Measurements from ENCODE around the gene TNS1.

Gene TNS1

GRCh38 chr2:217964275-217965161 lies 38.3 kb downstream of the TNS1 start:
- in situ Hi-C loops (cut with MboI; ENCODE audit: low sequenced_read_pairs): no loop called here

GRCh38 chr2:217960351-217960750 lies 42.4 kb downstream of the TNS1 start:
- in situ Hi-C loops (cut with MboI; ENCODE audit: low sequenced_read_pairs): no loop called here

DNA sequence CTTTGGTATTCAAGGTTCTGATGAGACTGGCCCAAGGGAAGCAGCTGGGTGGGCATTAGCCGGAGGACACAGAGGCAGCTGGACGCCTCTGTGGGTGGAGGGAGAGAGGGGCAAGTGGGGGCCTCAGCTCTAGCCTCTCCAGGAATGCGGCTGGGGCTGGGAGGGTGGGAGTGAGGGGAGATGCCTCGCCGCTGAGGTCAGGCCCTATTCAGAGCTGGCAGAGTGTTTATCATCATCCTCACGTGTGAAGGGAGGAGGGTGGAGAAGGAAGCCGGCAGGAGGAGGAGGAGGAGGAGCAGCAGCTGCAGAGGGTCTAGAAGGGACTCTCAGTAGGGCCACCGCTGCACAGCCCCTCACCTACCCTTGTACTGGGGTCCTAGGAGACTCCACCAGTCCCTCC lies 43.1 kb downstream of the TNS1 start:
- in situ Hi-C loops (cut with MboI; ENCODE audit: low sequenced_read_pairs): no loop called here

DNA sequence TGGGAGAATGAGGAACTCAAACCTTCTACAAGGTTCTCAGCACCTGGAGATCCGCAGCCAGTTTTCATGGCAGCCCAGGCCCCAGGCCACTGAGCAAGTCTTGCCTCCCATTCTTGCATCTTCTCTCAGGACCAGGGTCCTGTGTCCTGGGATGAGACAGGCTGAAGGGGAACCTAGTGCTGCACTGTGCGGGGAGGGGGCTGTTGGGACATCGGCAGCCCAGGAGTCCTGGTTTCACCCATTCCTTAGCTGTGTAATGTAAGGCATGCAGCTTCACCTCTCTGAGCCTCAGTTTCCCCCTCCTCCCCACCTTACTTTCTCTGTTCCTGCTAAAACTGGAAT lies 43.9 kb downstream of the TNS1 start:
- in situ Hi-C loops (cut with MboI; ENCODE audit: low sequenced_read_pairs): no loop called here

- in situ Hi-C loops (cut with MboI; ENCODE audit: low sequenced_read_pairs): no loop called here
Measured at GRCh38 chr2:217958206-217958883, 44.5 kb downstream of the TNS1 start.

DNA sequence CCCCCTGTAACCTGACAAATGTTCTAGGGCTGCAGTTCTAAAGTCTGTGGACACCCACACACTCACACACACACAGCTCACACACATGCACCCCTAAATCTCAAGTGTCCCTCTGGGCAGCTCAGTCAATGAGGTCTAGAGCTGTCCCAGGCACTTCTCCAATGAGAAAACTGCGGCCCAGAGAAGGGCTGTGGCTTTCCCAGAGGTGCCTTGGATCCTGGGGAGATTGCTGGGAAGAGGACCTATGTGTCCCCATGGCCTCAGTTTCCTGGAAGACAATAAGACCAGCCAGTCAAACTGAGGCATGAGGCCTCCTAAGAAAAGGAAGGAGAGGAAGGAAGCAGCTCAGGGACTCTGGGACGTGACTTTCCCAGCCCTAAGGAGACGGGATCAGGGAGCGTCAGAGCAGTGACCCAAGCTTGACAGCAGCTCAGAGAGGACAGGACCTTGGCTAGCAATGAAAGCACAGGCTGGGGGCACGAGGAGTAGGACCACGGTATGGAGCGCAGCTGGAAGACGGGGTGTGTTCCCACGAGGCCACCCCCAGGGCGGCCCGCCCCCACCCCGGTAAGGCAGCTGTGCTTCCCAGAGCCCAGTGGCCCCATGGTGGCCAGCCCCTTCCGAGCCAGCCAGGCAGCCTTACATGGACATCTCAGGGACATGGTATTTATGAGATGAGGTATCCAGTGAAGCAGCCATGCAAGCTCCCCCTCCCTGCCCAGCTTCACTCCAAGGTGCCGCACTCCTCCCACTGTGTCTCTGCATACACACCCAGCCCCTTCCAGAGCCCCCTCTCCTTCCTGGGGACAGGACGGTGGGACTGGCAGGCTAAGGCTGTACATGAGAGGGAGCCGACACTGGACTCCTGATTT lies 46.0 kb downstream of the TNS1 start:
- in situ Hi-C loops (cut with MboI; ENCODE audit: low sequenced_read_pairs): no loop called here

DNA sequence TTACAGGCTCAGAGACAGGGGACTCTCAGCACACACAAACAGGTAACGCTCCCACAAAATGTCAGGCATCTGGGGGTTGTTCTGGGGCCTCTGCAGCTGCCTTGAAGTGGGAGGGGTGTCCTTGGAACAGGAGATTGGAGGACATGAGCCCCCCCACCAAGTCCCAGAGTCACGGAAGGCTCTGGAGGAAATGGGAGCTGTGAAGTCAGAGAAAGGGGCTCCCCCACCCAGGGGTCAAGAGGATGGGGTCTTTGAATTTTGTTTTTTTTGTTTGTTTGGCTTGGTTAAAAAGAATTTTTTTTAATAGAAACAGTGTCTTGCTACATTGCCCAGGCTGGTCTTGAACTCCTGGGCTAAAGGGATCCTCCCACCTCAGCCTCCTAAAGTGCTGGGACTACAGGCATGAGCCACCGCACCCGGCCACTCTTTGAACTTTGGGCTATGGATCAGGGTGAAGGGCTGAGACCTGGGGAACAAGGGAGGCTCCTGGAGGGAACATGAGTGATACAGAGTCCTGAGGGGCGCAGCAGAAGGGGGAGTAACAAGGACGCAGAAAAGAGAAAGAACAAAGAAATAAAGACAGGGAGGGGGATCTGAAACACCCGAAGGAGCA lies 46.8 kb downstream of the TNS1 start:
- in situ Hi-C loops (cut with MboI; ENCODE audit: low sequenced_read_pairs): no loop called here

GRCh38 chr2:217954971-217955740 lies 47.6 kb downstream of the TNS1 start:
- in situ Hi-C loops (cut with MboI; ENCODE audit: low sequenced_read_pairs): no loop called here

DNA sequence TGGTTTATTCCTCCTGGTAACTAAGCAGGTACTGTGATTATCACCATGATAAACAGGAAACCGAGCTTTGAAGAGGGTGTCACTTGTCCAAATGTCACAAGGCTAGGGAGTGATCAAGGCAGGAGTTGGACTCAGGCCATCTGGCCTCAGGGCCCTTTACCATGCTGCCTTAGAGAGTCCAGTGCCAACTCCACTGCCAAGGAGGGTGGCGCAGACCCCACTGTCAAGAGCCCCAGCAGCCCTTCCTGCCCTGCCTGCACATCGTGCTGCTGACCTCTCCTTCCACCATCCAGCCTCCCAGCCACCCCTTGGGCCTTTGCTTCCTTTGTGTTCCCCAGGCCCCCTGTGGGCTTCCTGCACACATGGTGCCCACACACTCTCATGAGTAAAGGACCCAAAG lies 48.3 kb downstream of the TNS1 start:
- in situ Hi-C loops (cut with MboI; ENCODE audit: low sequenced_read_pairs): no loop called here

- in situ Hi-C loops (cut with MboI; ENCODE audit: low sequenced_read_pairs): no loop called here
Measured at GRCh38 chr2:217954051-217954450, 48.7 kb downstream of the TNS1 start.

DNA sequence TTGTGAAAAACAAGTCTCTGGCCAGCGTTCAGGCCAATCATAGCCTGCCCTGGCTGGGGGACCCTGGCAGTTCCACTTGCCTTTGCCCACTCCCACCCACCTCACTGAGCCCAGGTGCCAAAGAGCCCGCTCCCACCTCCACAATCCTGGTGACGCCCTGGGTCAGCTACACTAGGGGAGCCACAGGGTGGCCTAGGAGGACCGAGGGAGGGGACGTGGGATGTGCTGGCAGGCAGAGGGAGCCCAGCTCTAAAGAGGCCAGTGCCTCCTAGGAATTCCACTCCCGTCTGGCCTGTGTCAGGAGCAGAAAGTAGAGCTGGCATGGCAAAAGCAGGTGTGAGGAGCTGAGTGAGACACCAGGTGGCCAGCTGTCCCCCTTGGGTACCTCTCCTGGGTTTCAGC lies 49.3 kb downstream of the TNS1 start:
- in situ Hi-C loops (cut with MboI; ENCODE audit: low sequenced_read_pairs): no loop called here

- in situ Hi-C loops (cut with MboI; ENCODE audit: low sequenced_read_pairs): no loop called here
Measured at GRCh38 chr2:217953011-217953481, 49.7 kb downstream of the TNS1 start.

- in situ Hi-C loops (cut with MboI; ENCODE audit: low sequenced_read_pairs): no loop called here
Measured at GRCh38 chr2:217952409-217952808, 50.4 kb downstream of the TNS1 start.

DNA sequence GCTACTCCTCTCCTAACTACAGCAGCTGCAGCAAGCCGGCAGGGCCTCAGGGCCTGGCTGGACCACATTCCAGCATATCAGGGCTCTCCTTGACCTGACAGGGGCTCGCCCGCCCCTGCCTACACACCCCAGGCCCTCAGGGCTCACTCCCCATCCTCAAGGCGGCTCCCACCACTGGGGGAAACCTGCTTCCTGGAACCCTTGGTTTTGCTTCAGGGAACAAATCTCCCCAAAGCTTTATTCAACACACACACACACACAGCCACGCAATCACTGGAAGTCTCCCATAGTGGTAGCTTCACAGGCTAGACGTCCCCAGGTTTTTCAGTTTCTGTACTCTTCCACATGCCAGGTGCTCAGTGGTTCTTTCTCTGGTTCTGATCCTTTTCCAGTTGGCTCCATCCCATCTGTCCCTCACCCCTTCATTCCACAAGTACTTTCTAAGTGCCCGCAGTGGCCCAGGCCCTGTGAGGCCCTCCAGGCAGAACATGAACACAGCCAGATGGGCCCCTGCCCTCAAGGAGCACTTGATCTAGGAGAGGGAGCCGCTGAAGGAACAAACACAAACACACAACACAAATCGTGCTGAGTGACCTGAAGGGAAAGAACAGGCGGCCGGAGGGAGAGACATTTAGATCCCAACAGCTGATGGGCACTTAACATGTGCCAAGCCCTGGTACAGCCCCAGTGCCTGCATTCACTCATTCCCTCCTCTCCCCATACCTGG lies 51.1 kb downstream of the TNS1 start:
- in situ Hi-C loops (cut with MboI; ENCODE audit: low sequenced_read_pairs): no loop called here

GRCh38 chr2:217951091-217951490 lies 51.7 kb downstream of the TNS1 start:
- in situ Hi-C loops (cut with MboI; ENCODE audit: low sequenced_read_pairs): no loop called here

DNA sequence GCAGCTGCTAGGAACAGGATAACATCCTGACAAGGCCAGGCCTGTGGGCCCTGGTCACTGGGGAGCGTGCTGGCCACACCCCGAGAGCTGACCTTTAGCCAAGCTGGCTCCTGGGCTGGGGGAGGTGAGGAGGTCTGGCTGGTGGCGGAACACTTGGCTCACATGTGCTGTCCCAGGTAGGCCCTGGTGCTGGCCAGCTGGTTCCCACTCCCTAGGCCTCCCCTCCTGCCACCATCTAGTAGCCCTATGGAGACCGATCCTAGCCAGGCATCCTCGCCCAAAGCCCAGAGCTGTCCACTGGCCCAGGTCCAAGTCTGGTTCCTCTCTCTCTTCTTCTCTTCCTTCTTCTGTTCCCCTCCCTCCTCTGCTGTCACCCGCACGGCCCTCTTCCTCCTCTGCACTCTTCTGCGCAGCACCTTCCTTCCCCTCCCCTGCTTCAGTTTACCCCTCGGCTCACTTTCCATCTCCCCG lies 52.4 kb downstream of the TNS1 start:
- in situ Hi-C loops (cut with MboI; ENCODE audit: low sequenced_read_pairs): no loop called here

GRCh38 chr2:217949447-217949846 lies 53.3 kb downstream of the TNS1 start:
- in situ Hi-C loops (cut with MboI; ENCODE audit: low sequenced_read_pairs): no loop called here

DNA sequence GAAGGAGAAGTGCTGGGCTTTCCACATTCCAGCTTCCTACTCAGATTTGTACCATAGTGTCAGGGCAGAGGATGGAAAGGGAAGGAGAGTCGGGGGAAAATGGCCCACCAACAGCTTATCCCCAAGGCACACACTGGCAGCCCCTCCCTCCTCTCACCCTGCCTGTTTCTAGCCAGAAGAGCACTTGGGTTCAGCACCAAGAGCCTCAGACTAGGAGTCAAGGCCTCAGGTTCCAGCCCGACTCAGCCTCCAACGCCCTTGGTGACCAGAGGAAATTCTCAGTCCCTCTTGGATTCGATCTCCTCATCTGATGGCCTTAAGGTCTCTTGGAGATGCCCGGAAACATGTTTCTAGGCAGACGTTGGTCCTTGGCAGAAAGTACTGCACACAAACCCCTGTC lies 53.9 kb downstream of the TNS1 start:
- in situ Hi-C loops (cut with MboI; ENCODE audit: low sequenced_read_pairs): no loop called here

GRCh38 chr2:217948351-217948791 lies 54.4 kb downstream of the TNS1 start:
- in situ Hi-C loops (cut with MboI; ENCODE audit: low sequenced_read_pairs): no loop called here
